GM19438 (cell line): ENCODE measurements around the gene JAK1.

Experiments
- ATAC-seq: cut with Tn5 transposase; IDR thresholded peaks from one replicate; pipeline ENCODE4 v1.9.1; 2021; ENCODE audit warnings: low read depth; ENCODE audit not compliant: unreplicated experiment

The JAK1 gene

GRCh38 chr1:64894438-64895196 is 71.7 kb downstream of the JAK1 start:
- ATAC-seq = no peak

- ATAC-seq = no peak
Observed at GRCh38 chr1:64893921-64894320, 72.4 kb downstream of the JAK1 start.

GRCh38 chr1:64892576-64893573 is 73.5 kb downstream of the JAK1 start:
- no peak for ATAC-seq

GRCh38 chr1:64891448-64891825 is 74.9 kb downstream of the JAK1 start:
- no peak for ATAC-seq

GRCh38 chr1:64890699-64891447 is 75.5 kb downstream of the JAK1 start:
- ATAC-seq = no peak

- ATAC-seq = no peak
Observed at GRCh38 chr1:64887689-64888217, 78.6 kb downstream of the JAK1 start.

- no peak for ATAC-seq
Observed at GRCh38 chr1:64886877-64887276, 79.5 kb downstream of the JAK1 start.

- ATAC-seq = no peak
Observed at GRCh38 chr1:64885648-64886047, 80.7 kb downstream of the JAK1 start.

- no peak for ATAC-seq
Observed at GRCh38 chr1:64884261-64885040, 81.9 kb downstream of the JAK1 start.

- ATAC-seq = peak; percentile 81
Observed at GRCh38 chr1:64882574-64883255, 83.6 kb downstream of the JAK1 start.

GRCh38 chr1:64881281-64881680 is 85.1 kb downstream of the JAK1 start:
- ATAC-seq = no peak

GRCh38 chr1:64880449-64880848 is 85.9 kb downstream of the JAK1 start:
- ATAC-seq = no peak

GRCh38 chr1:64878931-64879611 is 87.3 kb downstream of the JAK1 start:
- ATAC-seq = no peak

- no peak for ATAC-seq
Observed at GRCh38 chr1:64878090-64878489, 88.3 kb downstream of the JAK1 start.

GRCh38 chr1:64877598-64877997 is 88.8 kb downstream of the JAK1 start:
- no peak for ATAC-seq

GRCh38 chr1:64877151-64877550 is 89.2 kb downstream of the JAK1 start:
- ATAC-seq = no peak

GRCh38 chr1:64875606-64876005 is 90.7 kb downstream of the JAK1 start:
- ATAC-seq = no peak

- no peak for ATAC-seq
Observed at GRCh38 chr1:64875101-64875500, 91.2 kb downstream of the JAK1 start.

- ATAC-seq = no peak
Observed at GRCh38 chr1:64874666-64875065, 91.7 kb downstream of the JAK1 start.
